HepG2 (cell line): ENCODE measurements around the gene TIMM23. TPM values are rescaled to one million over a fixed set of nuclear protein-coding genes. Genes with fewer than 3 reads are reported as not detected.
"Not testable (repeated sequence)": the region's sequence is repeated elsewhere in the genome, so short reads cannot be mapped to it uniquely, and the experiment has no call there.

Source experiments
- ATAC-seq: fragments of 200-7000 bp; cut with Tn5 transposase; 3 replicates; pipeline ENCODE4 v1.9.1; 2020; ENCODE audit warnings: mild to moderate bottlenecking, moderate library complexity
- BruUV-seq: library from RNA; stranded (reverse); fragments of 400-500 nt; replicated peaks from 2 replicates; lab custom pipeline; 2021; lab: Mats Ljungman, UMichigan
- CTCF ChIA-PET: fragments of 300-600 bp; formaldehyde crosslinking; extraction: SDS; loops from one replicate; lab custom pipeline; 2021; ENCODE audit warnings: low total read pairs, inconsistent platforms, low intra/inter-chr PET ratio; lab: Yijun Ruan, JAX
- POLR2A ChIA-PET: fragments of 350-600 bp; sonication (Branson Sonifier 250); formaldehyde crosslinking; loops from one replicate; lab custom pipeline; 2020; ENCODE audit warnings: antibody characterized with exemption, inconsistent platforms; lab: Yijun Ruan, JAX
- DNase-seq: peaks from one replicate; pipeline ENCODE4 v3.0.0-alpha.2; 2015; ENCODE audit warnings: low spot score
- FAIRE-seq: peaks from 3 replicates; lab custom pipeline; 2011; peaks lifted over from hg19 to GRCh38; lab: Jason Lieb, UNC
- H2AFZ ChIP-seq: one replicate; pipeline ENCODE4 v1.6.1; 2011; ENCODE audit warnings: low read length, inconsistent platforms
- H3K27ac ChIP-seq: fragments of 300-600 bp; 3 replicates; pipeline ENCODE4 v1.8.0; 2011; ENCODE audit warnings: mixed run types, mild to moderate bottlenecking, mixed read lengths, low read length, inconsistent platforms; ENCODE audit not compliant: insufficient read depth; ENCODE audit errors: extremely low read length
- H3K27me3 ChIP-seq, 2 experiments: fragments of 200-600 bp in 1 of 2; 2 replicates in 1 of 2; 3 replicates in 1 of 2; pipeline versions ENCODE4 v1.6.0 to v1.8.0; 2011; ENCODE audit warnings: low read length in 2 of 2, mild to moderate bottlenecking in 2 of 2, moderate library complexity in 2 of 2, inconsistent platforms in 1 of 2; ENCODE audit not compliant: insufficient read depth in 2 of 2, control insufficient read depth in 1 of 2
- H3K36me3 ChIP-seq, 2 experiments: fragments of 200-600 bp in 1 of 2; replicated peaks in 1 of 2; 2 replicates in 1 of 2; 3 replicates in 1 of 2; pipeline versions ENCODE4 v1.5.1 to v1.8.0; 2011; ENCODE audit warnings: low read length in 2 of 2, inconsistent platforms in 1 of 2; ENCODE audit not compliant: insufficient read depth in 2 of 2, control insufficient read depth in 1 of 2
- H3K4me1 ChIP-seq: 2 replicates; pipeline ENCODE4 v1.5.1; 2012; ENCODE audit warnings: low read length, inconsistent platforms; ENCODE audit not compliant: insufficient read depth
- H3K4me2 ChIP-seq: 2 replicates; pipeline ENCODE4 v1.6.0; 2011; ENCODE audit warnings: low read depth, low read length, inconsistent platforms
- H3K4me3 ChIP-seq, 3 experiments: fragments of 200-600 bp in 1 of 3; sonication (generic), shearing (Covaris generic) in 1 of 3; replicated peaks in 1 of 3; 2 replicates each; pipeline ENCODE4 v1.5.1; 2011 to 2016; ENCODE audit warnings: low read length in 3 of 3, inconsistent platforms in 2 of 3, low read depth in 2 of 3, mild to moderate bottlenecking in 2 of 3, control low read depth in 1 of 3, mixed read lengths in 1 of 3; ENCODE audit not compliant: insufficient read depth in 1 of 3
- H3K79me2 ChIP-seq: one replicate; pipeline ENCODE4 v1.6.1; 2011; ENCODE audit warnings: low read length, inconsistent platforms; ENCODE audit not compliant: insufficient read depth
- H3K9ac ChIP-seq: 2 replicates; pipeline ENCODE4 v1.6.0; 2011; ENCODE audit warnings: mild to moderate bottlenecking, low read depth, low read length, inconsistent platforms; ENCODE audit not compliant: insufficient read depth
- H3K9me3 ChIP-seq: 2 replicates; pipeline ENCODE4 v1.5.1; 2012; ENCODE audit warnings: mild to moderate bottlenecking, low read length
- H4K20me1 ChIP-seq: 2 replicates; pipeline ENCODE4 v1.6.0; 2011; ENCODE audit warnings: inconsistent platforms, mild to moderate bottlenecking, low read length, moderate library complexity; ENCODE audit not compliant: insufficient read depth
- WGBS: methylation state at CpG from one replicate; pipeline ENCODE4 v1.1.6; 2017; ENCODE audit warnings: low lambda C conversion rate; 5-methylcytosine and 5-hydroxymethylcytosine counted together
- in situ Hi-C: cut with HindIII; loops from 2 replicates; pipeline ENCODE4 v1.10.0; 2017; ENCODE audit warnings: low pct_unique_long_range_greater_than_20kb; ENCODE audit not compliant: extremely low pct_ligation_motif_present
- intact Hi-C: fragments of 100-400 bp; cut with micrococcal nuclease; formaldehyde crosslinking; loops from one replicate; pipeline ENCODE4 v1.10.0; 2022; ENCODE audit not compliant: unreplicated experiment
- polyA plus RNA-seq, 8 experiments: library from polyadenylated mRNA; depleted of rRNA in 3 of 8; stranded (reverse) in 7 of 8; unstranded in 1 of 8; fragments of >200 nt; fragmentation: Illumina TruSeq in 4 of 8; extraction: Trizol in 4 of 8; gene quantifications; 2 replicates each; pipeline versions ENCODE4 v1.2.1 to v1.2.3, GENCODE V29; 2011 to 2016; ENCODE audit warnings: low read depth in 4 of 8, missing spikeins in 1 of 8, mixed read lengths in 1 of 8; ENCODE audit not compliant: insufficient read depth in 1 of 8
- total RNA-seq, 5 experiments: library from RNA; depleted of rRNA; stranded (reverse); fragments of >200 nt; fragmentation: Illumina TruSeq; extraction: Trizol; gene quantifications; 2 replicates each; pipeline ENCODE4 v1.2.3, GENCODE V29; 2016; ENCODE audit warnings: low read depth in 1 of 5

The TIMM23 gene
- total and polyA plus RNA-seq, 2 of the 13 experiments (the other 11 are each of a cell fraction or from before 2014, with no cell fraction given) = 80.2 to 98.6 TPM

- in situ Hi-C loops, POLR2A ChIA-PET, H3K27me3 ChIP-seq, FAIRE-seq, CTCF ChIA-PET, H3K4me3 ChIP-seq, H3K4me2 ChIP-seq, BruUV-seq, H3K9me3 ChIP-seq, H3K9ac ChIP-seq, H3K27ac ChIP-seq, ATAC-seq, H3K4me1 ChIP-seq, H3K79me2 ChIP-seq, DNase-seq, intact Hi-C loops, H4K20me1 ChIP-seq, H2AFZ ChIP-seq, H3K36me3 ChIP-seq: not testable (repeated sequence)
- WGBS = 87% methylated on average over 5 of the region's 6 CpGs
These were observed 15.7 kb upstream of the TIMM23 start for GRCh38 chr10:45956634-45957033.

GRCh38 chr10:45957928-45958327, 14.4 kb upstream of the TIMM23 start:
- H3K36me3 ChIP-seq, H2AFZ ChIP-seq, H3K79me2 ChIP-seq, POLR2A ChIA-PET, CTCF ChIA-PET, ATAC-seq, in situ Hi-C loops, H4K20me1 ChIP-seq, H3K9me3 ChIP-seq, FAIRE-seq, DNase-seq, intact Hi-C loops, H3K4me1 ChIP-seq, H3K27ac ChIP-seq, H3K9ac ChIP-seq, H3K4me3 ChIP-seq, BruUV-seq, H3K4me2 ChIP-seq, H3K27me3 ChIP-seq: not testable (repeated sequence)
- WGBS = over 99% methylated on average over 6 of the region's 6 CpGs

- H2AFZ ChIP-seq, CTCF ChIA-PET, POLR2A ChIA-PET, H3K4me1 ChIP-seq, DNase-seq, H3K4me3 ChIP-seq, intact Hi-C loops, H3K4me2 ChIP-seq, BruUV-seq, H3K9ac ChIP-seq, in situ Hi-C loops, H3K9me3 ChIP-seq, FAIRE-seq, ATAC-seq, H3K36me3 ChIP-seq, H3K27ac ChIP-seq, H3K27me3 ChIP-seq, H4K20me1 ChIP-seq: not testable (repeated sequence)
- 96% methylated on average over 6 of the region's 6 CpGs for WGBS
- H3K79me2 ChIP-seq = peaks cover 11% of the 10 kb centered on the region
These were observed 9.4 kb upstream of the TIMM23 start for GRCh38 chr10:45962686-45963452.
